ENCODE results near the gene LRRIQ4.

The LRRIQ4 gene

GRCh38 chr3:169861871-169862270, 49.2 kb downstream of the LRRIQ4 start:
- DNase-seq: no peak

GRCh38 chr3:169863458-169863899, 50.8 kb downstream of the LRRIQ4 start:
- peak; percentile 42 for DNase-seq

GRCh38 chr3:169864270-169864669, 51.6 kb downstream of the LRRIQ4 start:
- DNase-seq: no peak

DNA sequence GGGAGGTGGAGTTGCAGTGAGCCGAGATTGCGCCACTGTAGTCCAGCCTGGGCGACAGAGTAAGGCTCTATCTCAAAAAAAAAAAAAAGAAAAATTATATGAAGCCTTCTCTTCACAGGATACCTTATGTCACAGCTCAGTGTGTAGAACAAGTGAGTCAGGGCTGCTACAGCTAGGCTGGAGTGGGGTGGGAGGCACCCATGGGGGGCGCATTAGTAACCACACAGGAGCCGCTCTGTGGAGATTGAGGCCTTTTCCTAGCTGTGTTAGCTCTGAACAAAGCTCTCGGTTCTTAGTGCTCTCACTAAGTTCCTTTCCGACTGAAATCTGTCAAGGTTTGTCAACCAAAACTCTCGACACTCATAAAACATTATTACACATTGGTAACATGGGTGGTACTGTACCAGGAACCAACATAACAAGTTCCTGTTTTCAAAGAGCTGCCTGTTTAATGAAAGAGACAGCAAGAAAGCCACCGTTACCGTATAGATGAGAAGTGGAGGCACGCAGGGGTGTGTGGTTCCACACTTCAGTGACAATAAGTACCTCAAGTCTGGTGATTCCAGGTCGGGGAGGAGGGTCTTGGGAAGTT, 52.6 kb downstream of the LRRIQ4 start:
- DNase-seq: no peak

DNA sequence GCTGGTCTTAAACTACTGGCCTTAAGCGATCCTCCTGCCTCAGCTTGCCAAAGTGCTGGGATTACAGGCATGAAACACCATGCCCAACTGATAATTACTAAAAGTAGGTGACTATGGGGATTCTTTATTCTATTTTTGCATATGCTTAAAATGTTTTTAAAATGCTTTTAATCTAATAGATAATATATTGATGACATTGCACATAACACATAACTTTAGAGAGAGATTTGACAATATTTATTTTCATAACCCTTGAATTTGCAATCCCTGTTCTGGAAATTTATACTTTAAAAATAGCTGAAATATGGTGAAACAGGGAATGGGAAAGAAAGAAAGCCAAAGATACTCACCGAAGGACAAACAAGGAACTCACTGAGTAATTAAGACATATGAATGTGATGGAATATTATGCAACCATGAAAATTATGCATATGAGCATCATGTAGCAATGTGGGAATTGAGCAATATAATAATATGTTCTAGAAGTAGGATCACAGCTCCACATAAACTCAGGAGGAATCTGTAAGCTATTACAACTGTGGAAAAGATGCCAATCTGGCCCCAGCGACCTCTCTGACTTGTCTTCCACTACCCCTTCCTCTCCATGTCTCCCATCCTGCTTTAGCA, 55.0 kb downstream of the LRRIQ4 start:
- DNase-seq: no peak

DNA sequence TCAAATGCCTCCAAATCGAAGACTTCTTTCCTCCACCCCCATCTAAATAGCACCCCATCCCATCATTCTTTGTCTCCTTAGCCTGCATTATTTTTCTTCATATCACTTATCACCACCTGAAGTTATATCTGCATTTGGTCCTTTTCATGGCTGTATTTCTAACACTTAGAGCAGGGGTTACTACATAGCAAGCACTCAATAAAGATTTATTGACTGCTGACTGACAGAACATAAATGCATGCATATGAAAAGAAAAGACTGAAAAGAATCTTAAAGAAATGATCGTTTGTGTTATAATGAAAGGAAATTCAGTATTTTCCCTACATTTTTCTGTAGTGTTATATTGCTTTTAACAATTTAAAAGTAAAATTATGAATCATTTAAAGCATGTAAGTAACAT, 55.7 kb downstream of the LRRIQ4 start:
- no peak for DNase-seq

- no peak for DNase-seq
Measured at GRCh38 chr3:169869484-169870220, 57.0 kb downstream of the LRRIQ4 start, which contains the start of gene LRRC31. LRRC31 (minus strand) TSS chr3:169869935; CDS start chr3:169869807, 128 bp downstream.

GRCh38 chr3:169871129-169871886, 58.6 kb downstream of the LRRIQ4 start:
- DNase-seq: no peak

GRCh38 chr3:169879013-169879557, 66.4 kb downstream of the LRRIQ4 start:
- DNase-seq: no peak

DNA sequence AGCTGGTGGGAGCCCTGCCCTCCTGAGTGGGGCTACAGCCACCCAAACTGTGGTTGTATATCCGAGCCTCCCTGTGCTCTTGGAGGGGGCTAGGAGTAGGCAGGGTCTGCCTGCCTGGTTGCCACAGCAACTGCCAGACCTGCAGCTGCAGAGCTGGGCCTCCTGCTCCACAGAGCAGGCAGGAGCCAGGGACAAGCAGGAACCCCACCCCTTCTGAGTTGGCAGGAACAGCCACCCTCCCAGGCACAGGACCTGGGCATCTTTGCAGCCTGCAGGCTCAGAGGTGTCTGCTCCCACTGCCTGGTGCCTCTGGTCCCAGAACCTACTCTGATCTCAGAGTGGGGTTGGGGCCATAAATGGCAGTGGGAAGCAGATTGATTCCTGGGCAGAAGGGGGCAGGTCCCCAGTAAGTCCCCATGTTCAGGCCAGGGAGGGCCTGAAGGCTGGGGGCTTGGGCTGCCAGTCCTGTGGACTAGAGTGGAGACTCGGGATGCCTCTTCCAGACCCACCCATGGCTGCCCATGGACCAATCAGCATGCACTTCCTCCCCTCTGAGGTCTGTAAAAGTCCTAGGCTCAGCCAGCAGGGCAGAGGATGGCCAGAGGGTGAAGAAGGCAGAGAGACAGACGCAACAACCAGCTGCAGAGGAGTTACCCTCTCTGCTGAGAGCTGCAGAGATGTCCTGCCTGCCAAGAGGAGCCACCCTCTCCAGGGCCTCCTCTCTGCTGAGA, 67.3 kb downstream of the LRRIQ4 start:
- DNase-seq: no peak

- no peak for DNase-seq
Measured at GRCh38 chr3:169880576-169881250, 68.0 kb downstream of the LRRIQ4 start.

GRCh38 chr3:169886671-169887070, 74.0 kb downstream of the LRRIQ4 start:
- DNase-seq: peak; percentile 14
